ENCODE results near the gene CLEC2D. TPM values are rescaled to one million over a fixed set of nuclear protein-coding genes. Genes with fewer than 3 reads are reported as not detected.
"Not testable (repeated sequence)": the region's sequence is repeated elsewhere in the genome, so short reads cannot be mapped to it uniquely, and the experiment has no call there.

Gene CLEC2D
- total and polyA plus RNA-seq, 7 experiments from 2014 or later, result 182 to 378 (median 323) TPM

DNA sequence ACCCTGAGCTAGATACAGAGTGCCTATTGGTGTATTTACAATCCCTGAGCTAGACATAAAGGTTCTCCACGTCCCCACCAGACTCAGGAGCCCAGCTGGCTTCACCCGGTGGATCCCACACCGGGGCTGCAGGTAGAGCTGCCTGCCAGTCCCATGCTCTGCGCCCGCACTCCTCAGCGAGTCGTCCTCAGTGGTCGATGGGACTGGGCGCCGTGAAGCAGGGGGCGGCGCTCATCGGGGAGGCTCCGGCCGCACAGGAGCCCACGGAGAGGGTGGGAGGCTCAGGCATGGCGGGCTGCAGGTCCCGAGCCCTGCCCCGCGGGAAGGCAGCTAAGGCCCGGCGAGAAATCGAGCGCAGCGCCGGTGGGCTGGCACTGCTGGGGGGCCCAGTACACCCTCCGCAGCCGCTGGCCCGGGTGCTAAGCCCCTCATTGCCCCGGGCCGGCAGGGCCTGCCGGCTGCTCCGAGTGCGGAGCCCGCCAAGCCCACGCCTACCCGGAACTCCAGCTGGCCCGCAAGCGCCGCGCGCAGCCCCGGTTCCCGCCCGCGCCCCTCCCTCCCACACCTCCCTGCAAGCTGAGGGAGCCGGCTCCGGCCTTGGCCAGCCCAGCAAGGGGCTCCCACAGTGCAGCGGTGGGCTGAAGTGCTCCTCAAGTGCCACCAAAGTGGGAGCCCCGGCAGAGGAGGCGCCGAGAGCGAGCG lies 70.0 kb downstream of the CLEC2D start:
- H3K27ac Mint-ChIP-seq, result peak overlapping the region in 8 of 9 donors; percentile 19 to 99 (median 96)
- DNase-seq; H3K27me3 ChIP-seq (ENCODE audit: control insufficient read depth in 2 of 2, insufficient read depth in 2 of 2, low read length in 2 of 2); H3K36me3 ChIP-seq (ENCODE audit: control insufficient read depth in 2 of 3, insufficient read depth in 3 of 3, low read length in 3 of 3); ATAC-seq; H3K9me3 Mint-ChIP-seq; intact Hi-C loops (cut with micrococcal nuclease); H3K9me3 ChIP-seq (ENCODE audit: control insufficient read depth in 2 of 3, low read length in 3 of 3); H3K27me3 Mint-ChIP-seq; H3K4me3 ChIP-seq (ENCODE audit: low read length): not testable (repeated sequence)
- H3K4me1 Mint-ChIP-seq, result peaks cover 50 to 82% (median 73%) of the 10 kb centered on the region in 7 donors
- CTCF ChIA-PET, result interaction anchor here (0.7 to 1.6 kb wide), 2 partner anchors 11 to 108 kb away, joined by 3 to 6 read pairs; no protein-coding TSS in a partner anchor
- peaks cover 54 to 58% of the 10 kb centered on the region in 2 donors for H3K4me1 ChIP-seq (ENCODE audit: control insufficient read depth in 2 of 2, insufficient read depth in 2 of 2, low read length in 2 of 2)
- POLR2A ChIA-PET, result interaction anchor here (0.7 to 16.6 kb wide), 12 partner anchors 9 to 130 kb away, joined by 3 to 271 read pairs (median 5); partner anchors contain the start of genes CD69 and CLEC2B
- H3K27ac ChIP-seq (ENCODE audit: low read depth, low read length), result peak overlapping the region; percentile 69
- peak overlapping the region in 9 of 10 donors; percentile 34 to 81 (median 69) for H3K4me3 Mint-ChIP-seq
- peaks cover 0 to 19% (median 0%) of the 10 kb centered on the region in 5 donors for H3K36me3 Mint-ChIP-seq

DNA sequence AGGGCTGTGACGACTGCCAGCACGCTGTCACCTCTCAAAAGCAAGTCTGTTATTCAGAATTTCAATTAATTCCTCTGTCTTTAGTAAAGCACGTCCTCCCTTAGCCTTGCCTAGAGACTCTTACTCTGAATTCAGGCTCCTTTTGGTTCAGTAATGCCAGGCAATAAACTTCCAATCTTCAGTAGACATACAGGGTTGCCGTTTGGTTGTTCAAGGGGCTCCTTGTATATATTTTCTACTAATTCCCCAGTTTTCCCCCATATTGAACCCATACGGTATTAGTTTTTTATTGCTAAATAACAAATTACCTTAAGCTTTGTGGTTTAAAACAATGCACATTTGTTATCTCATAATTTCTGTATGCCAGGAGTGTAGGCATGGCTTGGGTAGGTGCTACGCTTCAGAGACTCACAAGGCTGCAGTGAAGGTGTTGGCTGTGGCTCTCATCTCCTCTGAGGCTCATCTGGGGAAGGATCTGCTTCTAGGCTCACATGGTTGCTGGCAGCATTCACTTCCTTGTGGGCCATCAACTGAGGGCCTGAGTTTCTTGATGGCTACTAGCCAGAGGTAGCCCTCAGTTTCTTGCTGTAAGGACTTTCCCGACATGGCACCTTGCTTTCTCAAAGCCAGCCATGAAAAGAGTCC lies 70.7 kb downstream of the CLEC2D start:
- Histone ChIP-seq H3K27ac (ENCODE audit: low read depth, low read length) (peak overlapping the region; percentile 67), H3K36me3 (ENCODE audit: control insufficient read depth in 2 of 3, insufficient read depth in 3 of 3, low read length in 3 of 3) (no peaks in the 10 kb centered on the region), H3K27me3 (ENCODE audit: control insufficient read depth in 2 of 2, insufficient read depth in 2 of 2, low read length in 2 of 2) (no peaks in the 10 kb centered on the region), H3K9me3 (ENCODE audit: control insufficient read depth in 2 of 3, low read length in 3 of 3) (no peaks in the 10 kb centered on the region), H3K4me3 (ENCODE audit: low read length) (peak overlapping the region; percentile 21), H3K4me1 (ENCODE audit: control insufficient read depth in 2 of 2, insufficient read depth in 2 of 2, low read length in 2 of 2) (peaks cover 58 to 59% of the 10 kb centered on the region in 2 donors)
- H3K4me3 Mint-ChIP-seq, result peak overlapping the region; percentile 26 to 76 (median 62)
- no peak for ATAC-seq
- peaks cover 0 to 5% (median 0%) of the 10 kb centered on the region in 5 donors for H3K27me3 Mint-ChIP-seq
- H3K27ac Mint-ChIP-seq, result peak overlapping the region; percentile 67 to 99 (median 95)
- DNase-seq, result peak in 5 of 9 donors; percentile 36 to 64 (median 52)
- peaks cover 0 to 21% (median 0%) of the 10 kb centered on the region in 5 donors for H3K36me3 Mint-ChIP-seq
- peaks cover 53 to 89% (median 80%) of the 10 kb centered on the region in 7 donors for H3K4me1 Mint-ChIP-seq
- intact Hi-C loops (cut with micrococcal nuclease), result no loop called here
- peaks cover 0 to 7% (median 0%) of the 10 kb centered on the region in 11 donors for H3K9me3 Mint-ChIP-seq
- POLR2A ChIA-PET, result interaction anchor here (0.8 to 16.6 kb wide), 6 partner anchors 10 to 91 kb away, joined by 3 to 271 read pairs (median 24); partner anchors contain the start of gene CD69
- CTCF ChIA-PET, result interaction anchor here (1.6 to 3.6 kb wide), 3 partner anchors 10 to 106 kb away, joined by 5 to 36 read pairs (median 6); no protein-coding TSS in a partner anchor

DNA sequence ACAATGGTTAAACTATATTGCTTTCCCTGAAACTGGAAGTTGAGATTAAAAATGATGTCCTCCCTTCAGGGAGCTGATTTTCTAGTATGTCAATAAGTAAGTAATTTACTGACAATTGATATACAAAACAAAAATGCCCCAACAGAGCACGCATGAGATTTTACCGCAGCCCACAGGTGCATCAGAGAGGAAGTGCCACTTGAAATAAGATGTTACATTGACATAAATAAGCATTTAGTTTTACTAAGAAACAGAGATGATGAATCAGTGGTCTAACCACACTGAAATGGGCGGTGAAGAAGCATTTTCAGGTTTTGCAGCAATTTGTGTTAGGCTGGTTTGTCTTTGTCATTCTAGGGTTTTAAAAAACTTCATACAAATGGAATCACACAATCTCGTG lies 72.2 kb downstream of the CLEC2D start:
- no peaks in the 10 kb centered on the region for H3K36me3 ChIP-seq (ENCODE audit: control insufficient read depth in 2 of 3, insufficient read depth in 3 of 3, low read length in 3 of 3)
- Mint-ChIP-seq H3K4me1 (peaks cover 51 to 81% (median 71%) of the 10 kb centered on the region in 7 donors), H3K27ac (peak overlapping the region; percentile 89 to 100 (median 98)), H3K4me3 (peak overlapping the region; percentile 22 to 95 (median 83)), H3K36me3 (peaks cover 0 to 16% (median 0%) of the 10 kb centered on the region in 5 donors), H3K9me3 (peaks cover 0 to 7% (median 0%) of the 10 kb centered on the region in 11 donors), H3K27me3 (peaks cover 0 to 6% (median 0%) of the 10 kb centered on the region in 5 donors)
- H3K4me1 ChIP-seq (ENCODE audit: control insufficient read depth in 2 of 2, insufficient read depth in 2 of 2, low read length in 2 of 2), result peaks cover 55 to 59% of the 10 kb centered on the region in 2 donors
- no peaks in the 10 kb centered on the region for H3K27me3 ChIP-seq (ENCODE audit: control insufficient read depth in 2 of 2, insufficient read depth in 2 of 2, low read length in 2 of 2)
- peak overlapping the region; percentile 15 for H3K4me3 ChIP-seq (ENCODE audit: low read length)
- ATAC-seq (peak; percentile 84), DNase-seq (peak in 8 of 9 donors; percentile 63 to 95 (median 90))
- intact Hi-C loops (cut with micrococcal nuclease), result loop anchor here (1.0 to 2.0 kb wide), 13 partner anchors 9 to 471 kb away; partner anchors contain the start of genes CLEC2D (in 2 of the 2), CLEC2B (in 1 of the 2) and GABARAPL1 (in 1 of the 2)
- H3K9me3 ChIP-seq (ENCODE audit: control insufficient read depth in 2 of 3, low read length in 3 of 3), result no peaks in the 10 kb centered on the region
- ChIA-PET CTCF (interaction anchor here (1.0 to 3.6 kb wide), 13 partner anchors 9 to 107 kb away, joined by 3 to 36 read pairs (median 5); partner anchors contain the start of gene CD69), POLR2A (interaction anchor here (0.7 to 16.6 kb wide), 23 partner anchors 8 to 471 kb away, joined by 3 to 271 read pairs (median 7); partner anchors contain the start of genes CD69, CLEC2B, CLEC2D and GABARAPL1)
- peak overlapping the region; percentile 76 for H3K27ac ChIP-seq (ENCODE audit: low read depth, low read length)

GRCh38 chr12:9742661-9743060 lies 73.1 kb downstream of the CLEC2D start:
- Histone ChIP-seq H3K27me3 (ENCODE audit: control insufficient read depth in 2 of 2, insufficient read depth in 2 of 2, low read length in 2 of 2) (no peaks in the 10 kb centered on the region), H3K27ac (ENCODE audit: low read depth, low read length) (peak overlapping the region; percentile 76), H3K9me3 (ENCODE audit: control insufficient read depth in 2 of 3, low read length in 3 of 3) (no peaks in the 10 kb centered on the region), H3K4me1 (ENCODE audit: control insufficient read depth in 2 of 2, insufficient read depth in 2 of 2, low read length in 2 of 2) (peaks cover 46 to 54% of the 10 kb centered on the region in 2 donors), H3K4me3 (ENCODE audit: low read length) (peak overlapping the region; percentile 12), H3K36me3 (ENCODE audit: control insufficient read depth in 2 of 3, insufficient read depth in 3 of 3, low read length in 3 of 3) (no peaks in the 10 kb centered on the region)
- Mint-ChIP-seq H3K4me1 (peaks cover 48 to 76% (median 65%) of the 10 kb centered on the region in 7 donors), H3K4me3 (peak overlapping the region; percentile 67 to 95 (median 82)), H3K36me3 (peaks cover 0 to 20% (median 0%) of the 10 kb centered on the region in 5 donors), H3K9me3 (peaks cover 0 to 7% (median 0%) of the 10 kb centered on the region in 11 donors), H3K27me3 (peaks cover 0 to 10% (median 0%) of the 10 kb centered on the region in 5 donors), H3K27ac (peak overlapping the region; percentile 89 to 100 (median 98))
- ChIA-PET CTCF (interaction anchor here (0.5 to 3.6 kb wide), 39 partner anchors 9 to 624 kb away, joined by 3 to 36 read pairs (median 4); partner anchors contain the start of genes CD69, CLEC2B, CLEC2D and CLECL1), POLR2A (interaction anchor here (0.5 to 16.6 kb wide), 30 partner anchors 9 to 470 kb away, joined by 3 to 271 read pairs (median 6); partner anchors contain the start of genes CD69, CLEC2B, CLEC2D and CLECL1)
- intact Hi-C loops (cut with micrococcal nuclease), result loop anchor here (1.0 to 2.0 kb wide), 9 partner anchors 8 to 470 kb away; partner anchors contain the start of genes CLEC2B (in 1 of the 2), CLEC2D (in 1 of the 2) and GABARAPL1 (in 1 of the 2)
- peak in 7 of 9 donors; percentile 50 to 72 (median 59) for DNase-seq
- peak; percentile 57 for ATAC-seq

DNA sequence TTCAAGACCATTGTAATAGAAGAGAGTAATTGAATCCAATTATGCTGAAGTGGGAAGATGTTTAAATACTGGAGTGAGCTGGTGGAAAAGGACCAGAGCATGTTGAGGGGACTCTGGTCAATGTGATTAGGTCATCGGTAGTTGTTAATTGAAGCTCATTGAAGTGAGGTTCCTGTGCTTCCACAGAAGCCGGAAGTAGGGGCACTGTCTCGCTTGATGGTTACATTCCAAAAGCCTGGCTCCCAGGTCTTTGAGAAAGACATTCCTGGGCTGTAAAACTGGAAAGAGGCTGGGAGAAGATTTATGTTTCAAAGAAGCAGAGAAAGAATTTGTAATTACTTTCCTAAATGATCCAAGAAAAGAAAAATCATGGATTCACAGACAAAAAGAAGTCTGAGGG lies 75.7 kb downstream of the CLEC2D start:
- Histone ChIP-seq H3K27ac (ENCODE audit: low read depth, low read length) (no peak overlapping the region), H3K4me3 (ENCODE audit: low read length) (no peak overlapping the region), H3K4me1 (ENCODE audit: control insufficient read depth in 2 of 2, insufficient read depth in 2 of 2, low read length in 2 of 2) (peaks cover 36 to 42% of the 10 kb centered on the region in 2 donors), H3K36me3 (ENCODE audit: control insufficient read depth in 2 of 3, insufficient read depth in 3 of 3, low read length in 3 of 3) (no peaks in the 10 kb centered on the region), H3K9me3 (ENCODE audit: control insufficient read depth in 2 of 3, low read length in 3 of 3) (no peaks in the 10 kb centered on the region), H3K27me3 (ENCODE audit: control insufficient read depth in 2 of 2, insufficient read depth in 2 of 2, low read length in 2 of 2) (no peaks in the 10 kb centered on the region)
- peaks cover 0 to 11% (median 0%) of the 10 kb centered on the region in 5 donors for H3K36me3 Mint-ChIP-seq
- H3K9me3 Mint-ChIP-seq, result peaks cover 0 to 6% (median 0%) of the 10 kb centered on the region in 11 donors
- ChIA-PET CTCF (interaction anchor here (19.4 kb wide), 1 partner anchor 54 kb away, joined by 616 read pairs; no protein-coding TSS in a partner anchor), POLR2A (interaction anchor here (0.7 to 19.3 kb wide), 5 partner anchors 13 to 122 kb away, joined by 3 to 433 read pairs (median 5); partner anchors contain the start of gene CD69)
- ATAC-seq, result no peak
- peaks cover 0 to 10% (median 0%) of the 10 kb centered on the region in 5 donors for H3K27me3 Mint-ChIP-seq
- intact Hi-C loops (cut with micrococcal nuclease), result loop anchor here in 1 of 2 donors (5.0 kb wide), 1 partner anchor 817 kb away; no protein-coding TSS in a partner anchor
- H3K27ac Mint-ChIP-seq, result peak overlapping the region in 7 of 9 donors; percentile 7 to 92 (median 83)
- H3K4me1 Mint-ChIP-seq, result peaks cover 35 to 63% (median 55%) of the 10 kb centered on the region in 7 donors
- DNase-seq, result no peak
- peak overlapping the region in 1 of 10 donors; percentile 14 for H3K4me3 Mint-ChIP-seq

Measured in naive thymus-derived CD4-positive, alpha-beta T cell (primary cell).